HG03442 (cell line): ENCODE measurements around the gene CDCP2.
"Not testable (repeated sequence)": the region's sequence is repeated elsewhere in the genome, so short reads cannot be mapped to it uniquely, and the experiment has no call there.

Experiments
- ATAC-seq: cut with Tn5 transposase; IDR thresholded peaks from one replicate; pipeline ENCODE4 v1.9.1; 2021; ENCODE audit warnings: mild to moderate bottlenecking, moderate library complexity; ENCODE audit not compliant: unreplicated experiment

CDCP2 gene

DNA sequence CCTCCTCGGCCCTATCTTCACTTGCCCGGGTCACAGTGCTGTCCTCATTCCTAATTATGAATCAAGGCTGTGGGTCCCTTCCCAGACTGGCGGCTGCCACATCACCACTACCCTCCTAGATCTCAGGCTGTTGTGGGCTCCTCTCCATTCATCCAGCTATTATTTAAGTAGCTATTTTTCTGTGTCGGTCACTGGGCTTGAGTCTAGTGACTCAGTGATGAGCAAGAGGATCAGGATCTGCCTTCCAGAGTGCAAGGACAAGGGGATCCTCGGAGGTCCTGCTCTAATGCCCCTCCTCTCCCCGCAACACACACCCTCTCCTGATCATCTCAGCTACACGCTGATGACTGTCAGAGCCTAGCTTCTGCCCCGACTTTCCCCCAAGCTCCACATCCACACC lies 34.1 kb downstream of the CDCP2 start:
- ATAC-seq = no peak

DNA sequence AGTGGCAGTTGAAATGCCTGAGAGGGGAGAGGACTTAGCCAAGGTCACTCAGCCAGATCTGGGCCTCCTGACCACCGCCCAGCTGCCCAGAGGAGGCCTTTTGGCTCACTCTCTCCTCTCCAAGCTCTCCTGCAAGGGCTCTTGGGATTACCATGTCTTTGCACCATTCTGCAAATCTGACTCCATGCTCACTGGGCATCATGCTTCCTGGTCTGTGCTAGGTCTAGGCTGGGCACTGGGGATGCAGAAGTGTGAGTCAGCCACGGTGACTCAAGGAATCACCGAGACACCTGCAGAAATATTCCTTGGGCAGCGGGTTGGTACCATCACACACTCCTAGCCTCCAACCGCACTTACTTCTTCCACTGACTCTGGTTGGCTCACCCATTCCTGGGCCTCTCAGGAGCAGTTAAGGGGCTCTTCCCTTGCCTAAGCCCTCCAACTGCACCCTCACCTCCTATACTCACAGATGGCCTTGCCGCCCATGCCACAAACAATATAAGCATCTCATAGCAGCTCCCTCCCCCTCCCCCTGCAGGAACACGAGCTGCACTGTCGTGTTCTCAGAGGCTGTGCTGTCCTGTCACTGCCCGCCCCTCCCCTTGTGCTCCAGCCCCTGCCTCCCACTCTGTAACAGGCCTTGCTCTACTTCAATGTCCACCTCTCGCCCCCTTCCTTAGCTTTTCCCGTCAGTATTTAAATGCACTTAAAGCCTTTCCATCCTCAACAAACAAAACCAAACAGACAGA lies 34.8 kb downstream of the CDCP2 start:
- no peak for ATAC-seq

DNA sequence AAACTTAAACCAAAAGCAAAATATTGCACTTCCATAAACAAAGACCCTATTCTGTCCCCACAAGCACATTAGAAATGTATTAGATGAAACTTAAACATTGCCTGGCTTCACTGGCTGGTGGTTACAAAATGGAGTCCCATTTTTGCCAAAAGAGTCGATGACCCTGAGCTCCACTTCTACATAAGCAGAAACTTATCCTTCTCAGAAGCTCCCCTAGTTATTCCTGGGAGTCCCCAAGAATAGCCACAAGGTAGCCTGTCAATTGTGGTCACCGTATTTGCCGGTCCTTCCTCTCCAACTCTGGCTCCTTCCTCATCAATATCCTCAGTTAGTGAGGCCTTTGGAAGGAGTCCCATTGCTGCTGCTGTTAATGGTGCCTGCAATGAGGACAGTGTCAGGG lies 37.3 kb downstream of the CDCP2 start:
- no peak for ATAC-seq

DNA sequence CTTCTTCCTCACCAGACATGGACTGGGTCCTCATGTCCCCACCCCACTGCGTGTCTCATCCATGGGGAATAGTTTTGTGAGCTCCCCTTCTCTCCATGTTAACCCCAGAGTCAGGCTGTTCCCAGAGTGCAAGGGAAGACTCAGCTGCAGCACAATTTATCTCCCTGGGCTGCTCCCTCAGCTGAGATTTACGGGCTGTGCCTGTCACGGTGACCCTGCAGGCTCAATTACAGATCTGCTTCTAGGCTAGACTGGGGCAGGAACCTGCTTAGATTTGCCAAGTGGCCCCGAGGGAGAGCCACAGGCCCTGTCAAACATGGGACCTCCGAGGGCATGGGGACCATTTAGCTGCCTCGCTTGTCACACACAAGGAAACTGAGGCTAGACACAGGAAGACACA lies 37.8 kb downstream of the CDCP2 start:
- no peak for ATAC-seq

DNA sequence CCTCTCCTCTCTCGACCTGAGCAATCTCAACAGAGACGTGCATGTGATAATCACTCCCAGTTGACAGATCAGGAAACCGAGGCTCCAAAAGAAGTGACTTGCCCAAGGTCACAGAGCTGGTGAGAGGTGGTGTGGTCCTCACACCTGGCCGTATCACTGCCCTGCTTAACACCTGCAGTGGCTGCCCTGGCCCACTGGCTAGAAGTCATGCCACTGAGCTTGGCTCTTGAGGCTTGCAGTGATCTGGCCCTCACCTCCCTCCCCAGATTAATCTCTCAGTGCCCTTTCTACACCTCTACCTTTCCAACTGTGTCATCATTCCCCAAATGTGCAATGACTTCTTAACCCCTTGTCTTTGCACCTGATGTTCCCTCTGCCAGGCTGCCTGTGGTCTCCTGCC lies 38.8 kb downstream of the CDCP2 start:
- no peak for ATAC-seq

DNA sequence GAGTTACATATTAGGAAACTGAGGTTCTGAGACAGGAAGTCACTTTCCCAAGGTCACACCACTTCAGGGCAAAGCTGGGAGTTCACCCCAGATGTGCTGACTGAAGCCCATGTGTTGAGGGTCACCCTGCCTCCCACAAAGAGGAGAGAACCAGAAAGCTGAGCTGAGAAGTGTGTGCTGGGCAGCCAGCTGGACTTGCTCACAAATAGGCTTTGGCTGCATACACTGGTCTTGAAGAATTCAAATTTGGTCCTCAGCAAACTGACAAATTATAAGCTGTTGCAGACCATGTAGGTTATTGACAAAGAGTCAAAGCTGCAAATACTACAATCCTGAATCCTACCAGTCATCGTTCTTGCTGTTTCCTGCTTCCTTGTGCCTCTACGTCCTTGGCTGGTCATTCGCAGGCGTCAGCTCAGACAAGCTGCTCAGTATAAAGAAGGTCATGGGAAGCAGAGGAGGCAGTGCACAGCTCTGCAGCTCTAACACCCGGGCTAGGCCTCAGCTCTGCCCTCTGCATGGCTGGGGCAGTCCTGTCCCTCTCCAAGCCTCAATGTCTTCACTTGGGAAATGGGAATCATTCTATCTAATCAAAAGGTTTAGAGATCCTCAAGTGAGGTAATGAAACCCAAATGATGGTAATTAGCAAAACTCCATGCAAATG lies 40.0 kb downstream of the CDCP2 start:
- no peak for ATAC-seq

DNA sequence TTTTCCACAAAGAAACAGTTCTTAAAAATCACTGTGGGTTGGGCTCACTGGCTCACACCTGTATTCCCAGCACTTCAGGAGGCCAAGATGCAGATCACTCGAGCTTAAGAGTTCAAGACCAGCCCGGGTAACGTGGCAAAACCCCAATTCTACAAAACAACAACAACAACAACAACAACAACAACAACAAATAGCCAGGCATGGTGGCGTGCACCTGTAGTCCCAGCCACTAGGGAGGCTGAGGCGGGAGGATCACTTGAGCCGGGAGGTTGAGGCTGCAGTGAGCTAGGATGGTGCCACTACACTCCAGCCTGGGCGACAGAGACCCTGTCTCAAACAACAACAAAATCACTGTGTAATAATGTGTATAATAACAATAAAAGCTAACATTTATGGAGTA lies 40.8 kb downstream of the CDCP2 start:
- no peak for ATAC-seq

DNA sequence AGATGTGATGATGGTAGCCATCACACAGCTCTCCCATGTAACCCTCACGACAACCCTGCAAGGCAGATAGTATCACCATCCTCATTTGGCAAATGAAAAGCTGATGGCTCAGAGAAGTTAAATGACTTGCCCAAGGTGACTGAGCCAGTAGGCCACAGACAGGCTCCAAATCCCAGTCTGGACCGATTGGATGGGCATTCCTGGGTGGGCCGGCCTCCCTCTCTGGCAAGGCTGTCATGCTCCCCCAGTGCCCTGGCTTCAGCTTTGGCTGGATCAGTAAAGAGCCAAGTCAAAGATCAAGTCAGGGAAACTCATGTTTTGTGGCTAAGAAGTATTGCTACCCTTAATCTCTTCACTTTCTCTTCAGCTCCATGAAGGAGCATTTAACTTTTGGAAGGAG lies 41.2 kb downstream of the CDCP2 start:
- no peak for ATAC-seq

DNA sequence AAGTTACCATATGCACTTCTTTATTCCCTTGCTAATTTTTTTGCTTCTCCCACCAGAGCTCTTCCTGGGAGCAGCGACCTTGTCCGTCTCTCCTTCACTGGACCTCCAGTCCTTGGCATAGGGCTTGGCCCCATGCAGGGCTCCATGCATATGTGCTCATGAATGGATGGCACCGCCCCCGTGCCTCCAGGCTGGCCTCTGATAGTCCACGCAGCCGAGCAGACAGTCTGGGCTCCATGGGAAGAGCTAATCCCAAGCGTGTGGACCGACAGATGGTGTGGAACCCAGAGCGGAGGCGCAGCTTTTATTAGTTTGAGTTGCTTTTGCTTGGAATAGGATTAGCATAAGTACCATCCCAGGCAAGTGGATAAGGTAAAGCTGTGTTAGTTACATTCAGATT lies 41.8 kb downstream of the CDCP2 start:
- ATAC-seq = no peak

DNA sequence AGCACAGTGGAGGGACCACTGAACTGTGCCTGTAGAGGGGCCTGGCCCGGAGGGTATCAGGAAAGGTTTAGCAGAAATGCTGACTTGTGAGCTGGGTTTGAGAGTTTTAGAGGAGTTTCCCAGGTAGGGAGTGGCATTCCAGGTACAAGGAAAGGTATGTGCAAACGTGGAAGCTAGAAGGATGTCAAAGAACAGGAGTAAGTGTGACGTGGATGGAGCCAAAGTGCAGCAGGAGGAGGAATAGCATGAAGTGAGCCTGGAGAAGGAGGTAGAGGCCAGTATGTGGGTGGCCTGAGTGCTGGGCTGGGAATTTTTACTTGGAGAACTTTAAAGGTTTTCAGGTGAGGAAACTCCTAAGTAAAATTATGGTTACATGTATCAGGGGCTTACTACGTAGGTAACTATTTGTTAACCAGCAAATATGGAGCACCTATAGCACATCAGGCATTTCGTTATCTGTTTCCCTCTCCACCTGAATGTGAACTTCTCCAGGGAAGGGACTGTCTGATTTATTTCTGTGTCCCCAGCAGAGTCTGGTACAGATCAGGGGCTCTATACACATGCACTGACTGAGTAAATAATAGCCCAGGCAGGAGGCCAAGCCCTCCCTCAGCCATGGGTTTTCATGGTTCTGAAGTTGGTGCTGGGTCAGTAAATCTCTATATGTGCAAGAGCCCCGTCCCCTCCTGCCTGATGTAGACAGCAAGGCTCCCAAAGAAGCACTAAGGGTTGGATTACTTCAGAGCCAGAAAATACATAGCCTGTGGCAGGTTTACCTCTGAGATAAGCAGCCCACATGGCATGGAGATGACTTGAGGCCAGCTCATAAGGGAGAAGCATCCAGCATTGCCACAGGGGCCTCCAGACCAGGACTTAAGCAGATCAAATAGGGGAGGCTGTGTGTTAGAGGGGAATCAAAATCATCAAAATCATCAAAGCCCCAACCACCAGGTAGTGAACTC lies 43.4 kb downstream of the CDCP2 start:
- ATAC-seq = no peak

DNA sequence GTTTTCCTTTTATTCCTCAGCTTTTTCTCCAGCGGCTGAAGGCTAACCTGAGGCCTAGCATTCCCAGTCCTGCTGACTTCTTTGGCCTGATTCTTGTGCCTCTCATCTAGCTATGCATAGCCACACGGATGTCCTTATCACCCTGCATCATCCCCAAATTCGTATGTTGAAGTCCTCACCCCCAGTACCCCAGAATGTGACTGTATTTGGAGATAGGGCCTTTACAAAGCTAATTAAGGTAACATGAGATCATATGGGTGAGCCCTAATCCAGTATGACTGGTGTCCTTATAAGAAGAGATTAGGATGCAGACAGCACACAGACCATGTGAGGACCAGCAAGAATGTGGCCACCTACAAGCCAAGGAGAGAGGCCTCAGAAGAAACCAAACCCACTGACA lies 44.6 kb downstream of the CDCP2 start:
- ATAC-seq = no peak

DNA sequence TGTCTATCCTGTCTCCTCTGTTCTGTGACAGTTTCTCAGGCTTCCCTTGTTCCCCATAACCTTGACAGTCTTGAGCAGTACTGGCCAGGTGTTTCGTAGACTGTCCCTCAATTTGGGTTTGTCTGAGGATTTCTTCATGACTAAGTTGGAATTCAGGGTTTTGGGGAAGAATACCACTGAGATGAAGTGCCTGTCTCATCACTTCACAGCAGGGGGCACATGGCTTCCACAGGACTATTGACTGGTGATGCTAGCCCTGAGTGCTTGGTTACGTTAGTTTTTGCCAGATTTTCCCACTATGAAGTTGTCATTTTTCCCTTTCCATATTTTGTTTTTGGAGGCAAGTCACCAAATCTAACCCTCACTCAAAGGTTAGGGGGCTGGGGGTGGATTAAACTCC lies 45.7 kb downstream of the CDCP2 start:
- no peak for ATAC-seq

DNA sequence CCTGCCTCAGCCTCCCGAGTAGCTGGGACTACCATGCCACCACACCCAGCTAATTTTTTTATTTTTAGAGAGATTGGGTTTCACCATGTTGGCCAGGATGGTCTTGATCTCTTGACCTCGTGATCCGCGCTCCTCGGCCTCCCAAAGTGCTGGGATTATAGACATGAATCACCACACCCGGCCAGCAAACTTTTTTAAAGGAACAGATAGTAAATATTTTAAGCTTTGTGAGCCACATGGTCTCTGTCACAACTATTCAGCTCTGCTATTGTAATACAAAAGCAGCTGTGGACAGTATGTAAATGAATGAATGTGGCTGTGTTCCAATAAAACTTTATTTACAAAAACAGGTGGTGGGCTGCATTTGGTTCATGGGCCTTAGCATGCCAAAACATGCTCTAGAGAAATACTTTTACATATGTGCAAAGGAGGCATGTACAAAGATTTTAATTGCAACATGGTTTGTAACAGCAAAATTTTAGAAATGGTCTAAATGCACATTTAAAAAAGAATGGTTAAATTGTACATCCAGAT lies 47.0 kb downstream of the CDCP2 start:
- ATAC-seq = no peak

DNA sequence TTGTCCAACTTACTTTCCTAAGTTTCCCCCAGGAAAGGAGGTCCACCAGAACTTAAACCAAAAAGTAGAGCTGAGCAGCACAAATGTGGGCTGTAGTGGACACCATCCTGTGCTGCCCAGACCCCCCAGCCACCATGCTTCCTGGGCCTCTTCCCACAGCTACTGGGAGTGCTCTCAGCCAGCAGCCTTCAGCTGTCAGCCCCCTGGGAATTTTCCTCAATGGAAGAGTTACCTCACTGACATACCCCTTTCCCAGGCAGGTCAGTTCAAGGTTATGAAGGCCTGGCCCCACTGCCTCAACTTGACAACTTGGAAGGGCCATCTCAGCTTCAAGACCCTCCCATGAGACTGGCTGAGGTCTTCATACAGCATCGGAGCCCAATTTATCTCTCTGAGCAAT lies 47.7 kb downstream of the CDCP2 start:
- ATAC-seq = no peak

DNA sequence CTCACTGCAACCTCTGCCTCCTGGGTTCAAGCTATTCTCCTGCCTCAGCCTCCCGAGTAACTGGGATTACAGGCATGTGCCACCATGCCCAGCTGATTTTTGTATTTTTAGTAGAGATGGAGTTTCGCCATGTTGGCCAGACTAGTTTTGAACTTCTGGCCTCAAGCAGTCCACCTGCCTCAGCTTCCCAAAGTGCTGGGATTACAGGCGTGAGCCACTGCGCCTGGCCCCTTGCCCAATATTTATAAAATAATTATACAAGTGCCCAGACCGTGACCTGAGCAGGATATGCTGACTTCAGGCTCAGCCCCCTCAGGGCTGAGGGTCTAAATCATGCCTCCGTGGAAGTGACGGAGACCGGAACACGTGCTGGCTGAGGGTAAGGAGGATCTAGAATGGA lies 48.2 kb downstream of the CDCP2 start:
- not testable (repeated sequence) for ATAC-seq

DNA sequence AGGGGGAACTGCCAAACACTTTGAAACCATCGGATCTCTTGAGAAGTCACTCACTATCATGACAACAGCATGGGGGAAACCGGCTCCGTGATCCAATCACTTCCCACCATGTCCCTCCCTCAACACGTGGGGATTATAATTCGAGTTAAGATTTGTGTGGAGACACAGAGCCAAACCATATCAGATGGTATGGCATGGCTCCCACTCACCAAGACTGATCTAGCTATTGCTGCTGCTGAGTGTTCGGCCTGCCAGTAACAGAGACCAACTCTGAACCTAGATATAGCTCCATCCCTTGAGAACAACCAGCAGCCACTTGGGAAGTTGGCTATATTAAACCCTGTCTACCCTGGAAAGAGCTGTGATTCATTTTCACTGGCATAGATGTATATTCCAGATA lies 49.4 kb downstream of the CDCP2 start:
- no peak for ATAC-seq

DNA sequence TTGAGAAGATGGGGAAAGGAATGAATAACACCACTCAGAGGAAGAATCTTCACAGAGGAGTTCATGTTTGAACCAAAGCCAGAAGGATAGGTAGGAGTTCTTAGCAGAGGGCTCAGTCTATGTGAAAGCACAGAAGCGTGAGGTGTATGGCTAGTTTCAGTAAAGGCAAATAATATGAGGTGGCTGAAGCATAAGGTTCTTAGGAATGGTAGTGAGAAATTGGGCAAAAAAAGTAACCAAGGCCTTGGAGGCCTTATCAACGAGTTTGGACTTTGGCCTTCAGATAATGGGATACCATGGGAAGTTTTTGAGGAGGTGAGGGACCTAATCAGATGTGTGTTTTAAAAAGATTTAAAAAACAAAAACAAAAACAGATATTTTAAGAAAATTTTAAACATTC lies 52.3 kb downstream of the CDCP2 start:
- ATAC-seq = no peak

DNA sequence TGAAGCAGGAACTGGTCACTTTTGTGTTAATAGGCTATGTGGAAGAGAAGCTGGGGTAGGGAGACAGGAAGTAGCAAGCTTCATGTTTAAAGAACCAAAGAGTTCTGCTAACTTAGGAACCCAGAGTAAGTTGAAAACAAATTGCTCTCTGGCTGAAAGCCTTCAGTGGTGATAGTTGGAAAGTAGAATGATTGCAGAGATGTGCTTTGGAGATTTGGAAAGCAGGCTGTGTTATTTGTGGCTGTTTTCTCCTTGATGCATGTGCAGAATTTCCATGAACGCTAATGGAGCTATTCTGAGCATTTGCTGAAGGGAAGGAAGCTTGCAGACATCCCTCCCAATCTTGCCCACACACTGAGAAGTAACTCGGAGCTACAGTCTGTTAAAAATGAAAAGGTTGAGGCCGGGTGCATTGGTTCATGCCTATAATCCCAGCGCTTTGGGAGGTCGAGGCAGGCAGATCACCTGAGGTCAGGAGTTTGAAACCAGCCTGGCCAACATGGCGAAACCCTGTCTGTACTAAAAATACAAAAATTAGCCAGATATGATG lies 53.7 kb downstream of the CDCP2 start:
- no peak for ATAC-seq

DNA sequence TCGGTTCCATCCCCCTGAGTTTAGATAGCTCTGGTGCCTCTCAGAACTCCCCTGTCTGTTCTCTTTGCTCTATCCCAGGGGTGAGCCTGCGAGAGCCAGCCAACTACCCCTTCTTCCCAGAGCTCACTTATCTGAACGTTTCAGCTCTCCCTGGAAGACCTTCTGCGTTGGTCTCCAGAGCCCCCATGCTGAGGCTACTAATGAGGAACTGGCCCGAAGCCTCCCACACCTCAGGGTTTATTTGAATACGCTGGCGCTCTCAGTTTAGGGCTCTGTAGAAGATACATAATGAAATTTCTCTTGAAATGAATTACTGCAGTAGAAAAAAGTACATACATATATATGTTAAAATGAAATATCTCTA lies 55.9 kb downstream of the CDCP2 start:
- ATAC-seq = no peak

DNA sequence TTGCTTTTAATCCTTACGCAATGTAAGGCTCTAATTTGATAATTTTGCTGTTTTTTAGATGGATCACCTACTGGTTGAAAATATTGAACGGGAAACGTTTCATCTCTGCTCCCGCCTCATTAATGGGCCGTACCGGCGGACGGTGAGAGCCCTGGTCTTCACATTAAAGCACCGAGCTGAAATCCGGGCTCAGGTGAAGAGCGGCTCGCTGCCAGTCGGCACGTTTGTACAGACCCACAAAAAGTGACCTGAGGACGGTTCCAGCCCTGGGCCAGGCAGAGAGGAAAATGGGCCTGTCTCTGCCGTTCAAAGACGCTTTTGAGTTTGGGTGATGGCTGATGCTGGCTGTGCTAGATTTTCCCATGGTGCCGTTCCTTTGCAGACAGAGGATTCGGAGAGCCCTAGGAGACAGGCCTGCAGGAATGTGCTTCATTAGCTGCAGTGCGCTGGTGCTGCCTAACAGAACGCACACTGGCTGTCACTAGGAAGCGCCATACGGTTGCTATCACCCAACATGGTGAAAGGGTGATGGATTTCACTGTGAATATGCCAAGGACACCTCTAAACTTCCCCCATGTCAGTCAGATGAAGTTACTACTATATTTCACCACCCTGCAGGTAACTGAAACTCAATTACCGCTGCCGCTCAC lies 56.4 kb downstream of the CDCP2 start:
- ATAC-seq = no peak
